Measurements from ENCODE around the gene IGSF8.
A peak's percentile ranks its signal among the peaks of the same experiment; 100 is the strongest.

- TF ChIP-seq, protein P1, sequence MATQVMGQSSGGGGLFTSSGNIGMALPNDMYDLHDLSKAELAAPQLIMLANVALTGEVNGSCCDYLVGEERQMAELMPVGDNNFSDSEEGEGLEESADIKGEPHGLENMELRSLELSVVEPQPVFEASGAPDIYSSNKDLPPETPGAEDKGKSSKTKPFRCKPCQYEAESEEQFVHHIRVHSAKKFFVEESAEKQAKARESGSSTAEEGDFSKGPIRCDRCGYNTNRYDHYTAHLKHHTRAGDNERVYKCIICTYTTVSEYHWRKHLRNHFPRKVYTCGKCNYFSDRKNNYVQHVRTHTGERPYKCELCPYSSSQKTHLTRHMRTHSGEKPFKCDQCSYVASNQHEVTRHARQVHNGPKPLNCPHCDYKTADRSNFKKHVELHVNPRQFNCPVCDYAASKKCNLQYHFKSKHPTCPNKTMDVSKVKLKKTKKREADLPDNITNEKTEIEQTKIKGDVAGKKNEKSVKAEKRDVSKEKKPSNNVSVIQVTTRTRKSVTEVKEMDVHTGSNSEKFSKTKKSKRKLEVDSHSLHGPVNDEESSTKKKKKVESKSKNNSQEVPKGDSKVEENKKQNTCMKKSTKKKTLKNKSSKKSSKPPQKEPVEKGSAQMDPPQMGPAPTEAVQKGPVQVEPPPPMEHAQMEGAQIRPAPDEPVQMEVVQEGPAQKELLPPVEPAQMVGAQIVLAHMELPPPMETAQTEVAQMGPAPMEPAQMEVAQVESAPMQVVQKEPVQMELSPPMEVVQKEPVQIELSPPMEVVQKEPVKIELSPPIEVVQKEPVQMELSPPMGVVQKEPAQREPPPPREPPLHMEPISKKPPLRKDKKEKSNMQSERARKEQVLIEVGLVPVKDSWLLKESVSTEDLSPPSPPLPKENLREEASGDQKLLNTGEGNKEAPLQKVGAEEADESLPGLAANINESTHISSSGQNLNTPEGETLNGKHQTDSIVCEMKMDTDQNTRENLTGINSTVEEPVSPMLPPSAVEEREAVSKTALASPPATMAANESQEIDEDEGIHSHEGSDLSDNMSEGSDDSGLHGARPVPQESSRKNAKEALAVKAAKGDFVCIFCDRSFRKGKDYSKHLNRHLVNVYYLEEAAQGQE (IDR thresholded peaks at IDR 0.05; ENCODE audit: insufficient read depth in 1 of 2, low read depth in 2 of 2, low read length in 1 of 2) = no peak
- TF ChIP-seq, protein P2, sequence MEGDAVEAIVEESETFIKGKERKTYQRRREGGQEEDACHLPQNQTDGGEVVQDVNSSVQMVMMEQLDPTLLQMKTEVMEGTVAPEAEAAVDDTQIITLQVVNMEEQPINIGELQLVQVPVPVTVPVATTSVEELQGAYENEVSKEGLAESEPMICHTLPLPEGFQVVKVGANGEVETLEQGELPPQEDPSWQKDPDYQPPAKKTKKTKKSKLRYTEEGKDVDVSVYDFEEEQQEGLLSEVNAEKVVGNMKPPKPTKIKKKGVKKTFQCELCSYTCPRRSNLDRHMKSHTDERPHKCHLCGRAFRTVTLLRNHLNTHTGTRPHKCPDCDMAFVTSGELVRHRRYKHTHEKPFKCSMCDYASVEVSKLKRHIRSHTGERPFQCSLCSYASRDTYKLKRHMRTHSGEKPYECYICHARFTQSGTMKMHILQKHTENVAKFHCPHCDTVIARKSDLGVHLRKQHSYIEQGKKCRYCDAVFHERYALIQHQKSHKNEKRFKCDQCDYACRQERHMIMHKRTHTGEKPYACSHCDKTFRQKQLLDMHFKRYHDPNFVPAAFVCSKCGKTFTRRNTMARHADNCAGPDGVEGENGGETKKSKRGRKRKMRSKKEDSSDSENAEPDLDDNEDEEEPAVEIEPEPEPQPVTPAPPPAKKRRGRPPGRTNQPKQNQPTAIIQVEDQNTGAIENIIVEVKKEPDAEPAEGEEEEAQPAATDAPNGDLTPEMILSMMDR (IDR thresholded peaks at IDR 0.05) = peak; percentile 62
- TF ChIP-seq POLR2AphosphoS5 (IDR thresholded peaks at IDR 0.05; ENCODE audit: low read depth, low read length) = no peak
- no peak for TF ChIP-seq TCF7L2 (IDR thresholded peaks at IDR 0.05; ENCODE audit: low read depth, low read length)
These were observed 40.3 kb downstream of the IGSF8 start for GRCh38 chr1:160058087-160058486.
